GM19238 (cell line): ENCODE data around the gene HNRNPA0.

Experiments
- DNase-seq: peaks from one replicate; pipeline ENCODE4 v3.0.0; 2011; ENCODE audit warnings: low spot score; ENCODE audit not compliant: insufficient read length

The HNRNPA0 gene

GRCh38 chr5:137727623-137728022, 26.5 kb downstream of the HNRNPA0 start:
- no peak for DNase-seq

DNA sequence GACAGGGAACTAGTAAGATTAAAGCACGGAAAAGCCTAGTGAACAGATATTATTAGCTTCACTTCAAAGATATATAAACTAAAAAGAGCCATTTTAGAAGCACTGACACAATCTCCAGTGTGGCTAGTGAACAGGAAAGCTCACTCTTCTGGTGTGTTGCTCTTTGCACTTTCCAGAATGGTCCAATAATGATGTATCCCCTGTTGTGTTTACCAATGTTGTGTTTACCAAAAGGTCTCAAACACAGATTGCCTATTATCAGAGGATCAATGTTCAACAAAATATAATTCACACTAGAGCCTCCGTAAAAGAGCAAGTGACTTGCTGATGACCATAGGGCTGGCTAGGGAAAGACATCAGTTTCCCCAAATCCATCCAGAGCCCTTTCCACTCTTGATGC, 29.9 kb downstream of the HNRNPA0 start:
- no peak for DNase-seq

- no peak for DNase-seq
These were observed 35.6 kb downstream of the HNRNPA0 start for GRCh38 chr5:137718611-137719010.

- no peak for DNase-seq
These were observed 37.8 kb downstream of the HNRNPA0 start for GRCh38 chr5:137716337-137716736.

GRCh38 chr5:137715456-137715855, 38.7 kb downstream of the HNRNPA0 start:
- DNase-seq, result no peak

DNA sequence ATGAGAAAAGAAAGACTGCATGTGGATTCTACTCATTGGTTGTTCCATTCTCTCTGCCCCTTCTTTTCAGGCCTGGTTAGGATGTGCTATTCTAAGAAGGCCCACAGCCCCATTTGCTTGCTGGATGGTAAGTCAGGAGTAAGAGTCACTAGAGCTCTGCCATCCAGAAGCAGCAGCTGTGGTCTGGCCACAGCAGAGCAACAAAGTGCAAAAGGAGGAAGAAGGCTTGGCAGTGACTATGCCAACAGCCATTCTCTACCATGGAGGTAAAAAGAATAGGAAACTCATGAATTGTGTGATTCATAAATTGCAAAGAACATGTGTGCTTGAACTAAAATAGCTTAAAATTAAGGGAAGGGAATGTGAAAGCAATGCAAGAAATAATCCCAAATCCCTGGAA, 39.2 kb downstream of the HNRNPA0 start:
- no peak for DNase-seq

- DNase-seq, result no peak
These were observed 39.7 kb downstream of the HNRNPA0 start for GRCh38 chr5:137714494-137714893.

- DNase-seq, result no peak
These were observed 42.0 kb downstream of the HNRNPA0 start for GRCh38 chr5:137712139-137712667.

GRCh38 chr5:137710086-137710485, 44.1 kb downstream of the HNRNPA0 start:
- DNase-seq, result no peak

GRCh38 chr5:137708796-137709559, 45.2 kb downstream of the HNRNPA0 start:
- no peak for DNase-seq

DNA sequence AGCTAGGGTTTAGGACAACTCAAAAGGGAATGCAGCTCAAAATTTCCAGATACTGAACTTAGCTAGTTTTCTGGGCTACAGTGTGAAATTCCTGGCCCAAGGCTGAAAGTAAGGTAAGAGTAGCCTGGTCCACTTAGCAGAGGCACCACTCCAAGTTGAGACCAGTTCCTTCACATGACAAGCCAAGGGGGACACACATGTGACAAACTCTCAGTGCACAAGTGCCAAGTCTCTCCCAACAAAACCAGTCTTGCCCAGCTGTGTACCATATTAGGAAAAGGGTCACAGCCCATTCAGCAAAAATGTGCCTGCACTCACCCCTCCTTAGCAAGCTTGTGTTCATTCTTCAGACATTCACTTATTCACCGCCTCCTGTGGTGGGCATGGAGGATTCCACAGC, 46.1 kb downstream of the HNRNPA0 start:
- DNase-seq, result no peak

- no peak for DNase-seq
These were observed 47.3 kb downstream of the HNRNPA0 start for GRCh38 chr5:137706841-137707240.

- DNase-seq, result no peak
These were observed 49.1 kb downstream of the HNRNPA0 start for GRCh38 chr5:137705106-137705505.

- DNase-seq, result no peak
These were observed 50.6 kb downstream of the HNRNPA0 start for GRCh38 chr5:137703565-137703964.

DNA sequence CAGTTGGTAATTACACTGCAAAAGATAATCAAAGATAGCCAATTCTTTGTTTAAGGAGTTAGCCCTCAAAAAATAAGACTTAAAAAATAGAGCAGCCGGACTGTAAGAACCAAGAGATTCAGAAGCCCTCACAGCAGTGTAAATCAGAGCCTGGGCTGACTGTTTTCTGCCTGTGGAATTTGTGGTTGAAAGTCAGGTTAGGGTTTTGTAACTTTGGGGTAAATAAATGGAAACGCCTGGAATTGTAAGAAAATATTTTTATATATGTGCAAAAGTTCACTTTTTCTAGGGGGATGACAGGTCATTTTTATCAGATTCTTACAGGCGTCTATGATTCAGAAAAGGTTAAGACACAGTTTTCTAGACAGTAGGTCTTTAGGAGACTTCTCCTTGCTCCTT, 53.9 kb downstream of the HNRNPA0 start:
- DNase-seq, result no peak

GRCh38 chr5:137699336-137700281, 54.6 kb downstream of the HNRNPA0 start:
- no peak for DNase-seq

GRCh38 chr5:137696481-137696880, 57.7 kb downstream of the HNRNPA0 start:
- DNase-seq, result no peak

DNA sequence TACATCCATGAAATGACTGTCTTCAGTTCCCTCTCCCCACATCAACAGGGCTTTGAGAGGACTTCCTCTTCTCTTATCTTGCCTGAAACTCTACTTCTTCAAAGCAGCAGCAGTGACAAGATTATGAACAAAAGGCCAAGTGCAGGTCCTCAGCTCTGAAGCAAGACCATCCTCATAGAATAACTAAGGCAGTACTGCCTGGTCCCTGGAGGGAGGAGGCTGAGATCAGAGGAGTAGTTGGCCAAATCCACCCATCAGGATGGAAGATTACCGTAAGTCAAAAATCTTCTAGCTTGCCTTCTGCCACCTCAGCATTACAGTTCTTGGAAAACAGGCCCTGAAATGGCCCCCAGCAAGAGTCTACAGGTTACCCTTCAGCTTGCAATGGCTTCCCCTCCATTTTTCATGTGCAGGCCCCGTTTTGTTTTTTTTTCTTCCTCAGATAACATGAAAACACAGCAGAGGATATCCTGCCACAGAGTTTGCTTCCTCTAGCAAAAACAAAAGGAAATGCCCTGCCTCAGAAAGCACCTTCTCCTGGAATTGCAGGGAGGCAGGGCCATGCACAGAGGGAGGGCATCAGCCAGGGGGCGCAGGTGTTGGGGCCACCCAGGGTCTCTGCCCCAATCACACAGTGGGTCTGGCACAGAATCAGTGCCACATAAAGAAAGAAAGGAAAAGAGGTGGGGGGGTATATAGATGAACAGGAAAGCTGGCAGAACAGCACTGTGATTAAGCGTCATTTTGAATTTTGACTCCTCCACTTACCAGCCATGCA, 58.3 kb downstream of the HNRNPA0 start:
- DNase-seq, result no peak
